Panc1 (cell line): ENCODE data around the gene LASP1. TPM values are rescaled to one million over a fixed set of nuclear protein-coding genes. Genes with fewer than 3 reads are reported as not detected.

Experiments
- ATAC-seq: fragments of 200-7000 bp; cut with Tn5 transposase; 2 replicates; pipeline ENCODE4 v1.9.1; 2020; ENCODE audit warnings: mild to moderate bottlenecking, moderate library complexity
- BruUV-seq: library from RNA; stranded (reverse); fragments of 400-500 nt; replicated peaks from 2 replicates; lab custom pipeline; 2021; lab: Mats Ljungman, UMichigan
- CTCF ChIA-PET: fragments of 300-600 bp; sonication (Branson Sonifier 250); formaldehyde crosslinking; loops from one replicate; lab custom pipeline; 2022; ENCODE audit warnings: antibody characterized with exemption; lab: Charles Lee
- POLR2A ChIA-PET: fragments of 300-600 bp; sonication (Branson Sonifier 250); formaldehyde crosslinking; loops from one replicate; lab custom pipeline; 2022; ENCODE audit warnings: antibody characterized with exemption; lab: Charles Lee
- DNase-seq: peaks from one replicate; pipeline ENCODE4 v3.0.0-alpha.2; 2010; ENCODE audit warnings: low read depth, low spot score
- H3K27ac ChIP-seq: 2 replicates; pipeline ENCODE4 v1.5.1; 2011; ENCODE audit warnings: mild to moderate bottlenecking, low read length, inconsistent platforms
- H3K27me3 ChIP-seq: fragments of 200-500 bp; sonication (Bioruptor generic); 2 replicates; pipeline ENCODE4 v1.6.0; 2014; ENCODE audit warnings: low read length, inconsistent platforms; ENCODE audit not compliant: control insufficient read depth, insufficient read depth
- H3K36me3 ChIP-seq: fragments of 200-500 bp; sonication (Bioruptor generic); 2 replicates; pipeline ENCODE4 v1.5.1; 2014; ENCODE audit warnings: inconsistent platforms, mild to moderate bottlenecking, low read length, moderate library complexity; ENCODE audit not compliant: control insufficient read depth, insufficient read depth
- H3K4me1 ChIP-seq: 2 replicates; pipeline ENCODE4 v1.5.1; 2011; ENCODE audit warnings: inconsistent platforms, mild to moderate bottlenecking, low read length, moderate library complexity; ENCODE audit not compliant: control insufficient read depth, insufficient read depth
- H3K4me3 ChIP-seq, 2 experiments: 2 replicates each; pipeline ENCODE4 v1.5.1; 2011 to 2012; ENCODE audit warnings: low read depth in 2 of 2, low read length in 2 of 2, mild to moderate bottlenecking in 2 of 2, inconsistent platforms in 1 of 2, moderate library complexity in 1 of 2
- H3K9me3 ChIP-seq: fragments of 200-500 bp; sonication (Bioruptor generic); 2 replicates; pipeline ENCODE4 v1.5.1; 2014; ENCODE audit warnings: low read depth, mild to moderate bottlenecking, inconsistent platforms, low read length, moderate library complexity; ENCODE audit not compliant: control insufficient read depth, insufficient read depth
- POLR2AphosphoS5 ChIP-seq: IDR thresholded peaks from 2 replicates; pipeline ENCODE4 v1.6.1; 2012; ENCODE audit warnings: mild to moderate bottlenecking, low read depth, low read length, moderate library complexity
- REST ChIP-seq, 2 experiments: IDR thresholded peaks; 2 replicates each; pipeline ENCODE4 v1.6.1; 2011 to 2012; ENCODE audit warnings: low read depth in 2 of 2, control low read depth in 1 of 2, low read length in 1 of 2, mild to moderate bottlenecking in 1 of 2, moderate library complexity in 1 of 2; ENCODE audit not compliant: insufficient read depth in 1 of 2
- SIN3A ChIP-seq: IDR thresholded peaks from 2 replicates; pipeline ENCODE4 v1.6.1; 2012; ENCODE audit warnings: low read depth, mild to moderate bottlenecking, low read length, moderate library complexity, borderline replicate concordance; ENCODE audit not compliant: insufficient read depth
- TCF7L2 ChIP-seq: IDR thresholded peaks from 2 replicates; pipeline ENCODE4 v1.6.1; 2011; ENCODE audit warnings: mild to moderate bottlenecking, low read depth, low read length, inconsistent platforms
- in situ Hi-C: cut with HindIII; loops from 2 replicates; pipeline ENCODE4 v1.10.0; 2016; ENCODE audit warnings: low sequenced_read_pairs, low pct_unique_long_range_greater_than_20kb
- intact Hi-C: fragments of 100-400 bp; cut with micrococcal nuclease; formaldehyde crosslinking; loops from one replicate; pipeline ENCODE4 v1.10.0; 2022; ENCODE audit not compliant: unreplicated experiment
- total RNA-seq: library from RNA; stranded (reverse); gene quantifications from one replicate; pipeline ENCODE4 v1.2.1, GENCODE V29; 2021; ENCODE audit not compliant: unreplicated experiment
- TF ChIP-seq, protein P1 (sequence below): fragments of 450-650 bp; IDR thresholded peaks from 2 replicates; pipeline ENCODE4 v1.5.1; 2017; ENCODE audit warnings: mild to moderate bottlenecking

Gene LASP1
- total RNA-seq, 1 experiment from 2014 or later = 112 TPM

GRCh38 chr17:38885728-38886642 is 16.1 kb downstream of the LASP1 start:
- DNase-seq = no peak
- POLR2A ChIA-PET = no interaction called here
- H3K4me1 ChIP-seq = peaks cover 22% of the 10 kb centered on the region
- intact Hi-C loops = no loop called here
- no peaks in the 10 kb centered on the region for H3K27me3 ChIP-seq
- no peaks in the 10 kb centered on the region for H3K36me3 ChIP-seq
- in situ Hi-C loops = no loop called here
- TF ChIP-seq, protein P1, sequence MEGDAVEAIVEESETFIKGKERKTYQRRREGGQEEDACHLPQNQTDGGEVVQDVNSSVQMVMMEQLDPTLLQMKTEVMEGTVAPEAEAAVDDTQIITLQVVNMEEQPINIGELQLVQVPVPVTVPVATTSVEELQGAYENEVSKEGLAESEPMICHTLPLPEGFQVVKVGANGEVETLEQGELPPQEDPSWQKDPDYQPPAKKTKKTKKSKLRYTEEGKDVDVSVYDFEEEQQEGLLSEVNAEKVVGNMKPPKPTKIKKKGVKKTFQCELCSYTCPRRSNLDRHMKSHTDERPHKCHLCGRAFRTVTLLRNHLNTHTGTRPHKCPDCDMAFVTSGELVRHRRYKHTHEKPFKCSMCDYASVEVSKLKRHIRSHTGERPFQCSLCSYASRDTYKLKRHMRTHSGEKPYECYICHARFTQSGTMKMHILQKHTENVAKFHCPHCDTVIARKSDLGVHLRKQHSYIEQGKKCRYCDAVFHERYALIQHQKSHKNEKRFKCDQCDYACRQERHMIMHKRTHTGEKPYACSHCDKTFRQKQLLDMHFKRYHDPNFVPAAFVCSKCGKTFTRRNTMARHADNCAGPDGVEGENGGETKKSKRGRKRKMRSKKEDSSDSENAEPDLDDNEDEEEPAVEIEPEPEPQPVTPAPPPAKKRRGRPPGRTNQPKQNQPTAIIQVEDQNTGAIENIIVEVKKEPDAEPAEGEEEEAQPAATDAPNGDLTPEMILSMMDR = no peak
- TF ChIP-seq TCF7L2 (no peak), POLR2AphosphoS5 (no peak), SIN3A (no peak), REST (IDR thresholded peaks at IDR 0.05; ENCODE audit: insufficient read depth in 1 of 2, low read depth in 2 of 2, low read length in 1 of 2) (no peak)
- H3K27ac ChIP-seq = no peak overlapping the region
- no TSS peak for BruUV-seq
- no peaks in the 10 kb centered on the region for H3K9me3 ChIP-seq
- H3K4me3 ChIP-seq = no peak overlapping the region
- no peak for ATAC-seq
- CTCF ChIA-PET = no interaction called here

- ChIA-PET CTCF (no interaction called here), POLR2A (no interaction called here)
- DNase-seq (no peak), ATAC-seq (no peak)
- Histone ChIP-seq H3K27me3 (no peaks in the 10 kb centered on the region), H3K27ac (no peak overlapping the region), H3K4me3 (no peak overlapping the region), H3K4me1 (peaks cover 16% of the 10 kb centered on the region), H3K36me3 (no peaks in the 10 kb centered on the region), H3K9me3 (no peaks in the 10 kb centered on the region)
- TF ChIP-seq TCF7L2 = no peak
- no peak for TF ChIP-seq REST (IDR thresholded peaks at IDR 0.05; ENCODE audit: insufficient read depth in 1 of 2, low read depth in 2 of 2, low read length in 1 of 2)
- no peak for TF ChIP-seq POLR2AphosphoS5
- TF ChIP-seq SIN3A = no peak
- TF ChIP-seq, protein P1 = no peak
- in situ Hi-C loops (no loop called here), intact Hi-C loops (no loop called here)
- BruUV-seq = no TSS peak
Measured at GRCh38 chr17:38886643-38887010, 16.8 kb downstream of the LASP1 start.
